HG02884 (cell line): ENCODE data around the gene EFCAB9.

Experiments used
- ATAC-seq: cut with Tn5 transposase; IDR thresholded peaks from one replicate; pipeline ENCODE4 v1.9.1; 2021; ENCODE audit warnings: mild to moderate bottlenecking, moderate library complexity; ENCODE audit not compliant: unreplicated experiment

EFCAB9 gene

DNA sequence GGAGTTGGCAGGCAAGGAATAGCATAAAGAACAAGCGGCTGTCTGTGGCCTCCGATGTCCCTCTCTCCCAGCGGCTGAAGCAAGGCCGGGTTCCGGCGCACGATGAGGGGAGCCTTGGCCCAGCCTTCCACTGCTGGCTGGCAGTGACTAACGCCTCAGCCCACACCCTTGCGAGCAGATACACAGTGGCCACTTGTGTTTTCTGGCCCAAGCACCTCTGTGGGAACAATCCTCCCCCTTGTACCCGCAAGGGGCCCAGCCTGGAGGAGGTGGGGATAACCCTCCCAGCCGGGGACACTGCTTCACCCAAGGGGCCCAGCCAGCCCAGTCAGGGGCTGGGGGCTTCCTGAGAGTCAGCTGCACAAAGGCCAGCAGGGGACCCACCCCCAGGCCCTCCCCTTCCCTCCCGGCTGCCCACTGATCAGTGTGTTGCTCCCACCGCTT lies 29.2 kb upstream of the EFCAB9 start:
- no peak for ATAC-seq

- no peak for ATAC-seq
Observed at GRCh38 chr5:172165465-172165864, 28.5 kb upstream of the EFCAB9 start.

GRCh38 chr5:172166030-172166826 lies 27.7 kb upstream of the EFCAB9 start:
- ATAC-seq: no peak

GRCh38 chr5:172167895-172168294 lies 26.1 kb upstream of the EFCAB9 start:
- no peak for ATAC-seq

DNA sequence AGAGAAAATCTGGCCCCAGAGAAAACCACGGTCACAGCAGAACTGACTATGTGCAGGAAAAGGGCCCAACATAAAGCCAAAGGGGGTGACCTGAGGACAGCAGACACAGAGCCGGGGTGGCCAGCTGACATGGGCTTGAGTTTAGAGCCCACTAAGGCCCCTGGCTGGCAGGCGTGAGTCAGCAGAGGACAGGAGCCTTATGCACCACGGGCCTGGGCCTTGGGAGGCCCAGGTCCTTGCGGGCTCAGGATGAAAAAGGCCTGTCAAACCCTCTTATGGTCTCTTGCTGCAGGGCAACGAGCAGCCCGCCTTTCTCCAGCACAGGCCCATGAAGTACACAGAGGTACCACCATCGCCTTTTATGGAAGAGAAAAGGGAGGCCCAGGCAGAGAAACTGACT lies 25.7 kb upstream of the EFCAB9 start:
- no peak for ATAC-seq

DNA sequence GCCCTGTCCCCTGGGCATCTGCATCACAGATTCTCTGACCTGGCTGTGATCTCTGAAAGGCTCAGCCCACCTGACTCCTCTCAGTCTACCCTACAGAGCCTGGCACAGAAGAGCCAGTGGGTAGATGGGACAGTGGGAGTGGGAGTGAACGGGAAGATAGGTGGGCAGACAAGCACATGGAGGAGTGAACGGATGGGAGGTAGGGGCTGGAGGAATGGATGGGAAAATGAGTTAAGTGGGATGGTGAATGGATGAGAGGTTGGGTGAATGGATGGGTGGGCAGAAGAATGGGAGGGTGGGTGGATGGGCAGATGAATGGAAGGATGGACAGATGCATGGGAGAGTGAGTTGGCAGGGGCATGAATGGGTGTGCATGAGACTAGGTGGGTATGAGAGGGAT lies 24.8 kb upstream of the EFCAB9 start:
- no peak for ATAC-seq

GRCh38 chr5:172170251-172170701 lies 23.7 kb upstream of the EFCAB9 start:
- ATAC-seq: no peak

- no peak for ATAC-seq
Observed at GRCh38 chr5:172171118-172171517, 22.9 kb upstream of the EFCAB9 start.

GRCh38 chr5:172172912-172173563 lies 20.9 kb upstream of the EFCAB9 start:
- ATAC-seq: no peak

- ATAC-seq: no peak
Observed at GRCh38 chr5:172173564-172174153, 20.3 kb upstream of the EFCAB9 start.

- peak; percentile 53 for ATAC-seq
Observed at GRCh38 chr5:172175263-172175719, 18.7 kb upstream of the EFCAB9 start.

DNA sequence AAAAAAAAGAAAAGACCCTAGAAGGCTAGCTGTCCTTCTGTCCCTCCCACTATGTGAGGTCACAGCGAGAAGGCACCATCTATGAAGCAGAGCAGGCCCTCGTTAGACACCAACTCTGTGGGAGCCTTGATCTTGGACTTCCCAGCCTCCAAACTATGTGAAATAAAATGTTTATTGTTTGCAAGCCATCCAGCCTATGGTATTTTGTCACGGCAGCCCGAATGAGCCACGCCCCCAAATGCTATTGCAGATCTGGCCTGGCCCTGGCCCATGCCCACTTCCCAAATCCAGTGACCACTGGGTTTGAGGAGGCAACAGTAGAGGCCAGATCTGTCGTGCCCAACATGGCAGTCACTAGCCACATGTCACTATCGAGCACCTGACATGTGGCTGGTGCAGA lies 16.8 kb upstream of the EFCAB9 start:
- ATAC-seq: no peak

DNA sequence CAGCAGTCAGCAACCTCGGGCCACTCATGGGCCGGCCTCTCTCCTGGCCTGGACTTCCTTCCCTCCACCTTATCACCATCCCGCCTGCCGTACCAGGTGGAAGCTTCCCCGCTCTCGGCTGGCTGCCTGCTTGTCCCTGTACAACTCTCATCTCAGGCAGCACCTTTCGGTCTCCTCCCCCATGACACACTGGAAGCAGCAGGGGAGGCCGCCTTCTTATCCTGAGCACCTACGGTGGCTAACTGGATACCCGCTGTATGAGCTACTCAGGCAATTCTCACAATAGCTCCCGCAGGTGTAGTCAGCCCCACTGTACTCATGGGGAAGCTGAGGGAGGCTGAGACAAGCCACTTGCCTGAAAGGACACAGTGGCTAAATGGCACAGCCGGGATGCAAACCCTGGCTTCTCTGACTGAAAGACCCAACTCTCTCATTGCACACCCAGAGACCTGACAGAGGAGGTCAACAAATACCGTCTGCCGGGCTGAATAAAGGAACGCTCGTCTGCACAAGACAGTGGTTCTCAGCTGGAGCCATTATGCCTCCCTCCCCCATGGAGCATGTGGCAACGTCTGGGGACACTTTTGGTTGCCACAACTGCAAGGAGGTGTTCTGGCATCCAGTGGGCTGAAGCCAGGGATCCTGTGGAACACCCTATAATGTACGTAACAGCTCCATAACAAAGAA lies 15.5 kb upstream of the EFCAB9 start:
- no peak for ATAC-seq

GRCh38 chr5:172178991-172179989 lies 14.7 kb upstream of the EFCAB9 start:
- ATAC-seq: no peak

GRCh38 chr5:172180936-172181335 lies 13.0 kb upstream of the EFCAB9 start:
- no peak for ATAC-seq

DNA sequence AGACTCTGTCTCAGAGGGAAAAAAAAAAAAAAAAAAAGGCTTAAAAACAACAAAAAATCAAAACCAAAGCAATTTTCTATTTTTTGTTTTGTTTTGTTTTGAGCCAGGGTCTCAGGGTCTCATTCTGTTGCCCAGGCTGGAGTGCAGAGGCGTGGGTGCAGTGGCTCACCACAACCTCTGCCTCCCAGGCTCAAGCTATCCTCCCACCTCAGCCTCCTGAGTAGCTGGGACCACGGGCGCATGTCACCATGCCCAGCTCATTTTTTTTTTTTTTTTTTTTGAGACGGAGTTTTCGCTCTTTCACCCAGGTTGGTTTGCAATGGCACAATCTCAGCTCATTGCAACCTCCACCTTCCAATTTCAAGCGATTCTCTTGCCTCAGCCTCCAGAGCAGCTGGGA lies 11.7 kb upstream of the EFCAB9 start:
- ATAC-seq: no peak

DNA sequence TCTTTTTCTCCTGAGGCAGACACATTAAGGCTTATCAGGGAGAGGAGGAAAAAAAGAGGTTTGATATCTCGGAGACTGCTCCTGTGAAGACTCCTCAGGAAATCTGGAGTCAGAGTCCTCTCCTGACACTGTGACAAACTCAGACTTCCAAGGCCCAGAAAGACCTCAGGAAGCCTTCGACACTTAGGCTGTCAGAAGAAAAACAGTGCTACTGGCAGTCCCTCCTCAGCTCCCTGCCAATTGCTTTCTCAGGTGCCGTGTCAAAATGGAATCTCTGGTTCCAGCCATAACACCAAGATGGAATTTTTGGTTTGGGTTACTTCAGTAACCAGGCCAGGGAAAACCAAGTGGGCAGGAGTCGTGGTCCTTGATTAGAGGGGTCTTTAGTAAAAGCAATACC lies 10.1 kb upstream of the EFCAB9 start:
- no peak for ATAC-seq

DNA sequence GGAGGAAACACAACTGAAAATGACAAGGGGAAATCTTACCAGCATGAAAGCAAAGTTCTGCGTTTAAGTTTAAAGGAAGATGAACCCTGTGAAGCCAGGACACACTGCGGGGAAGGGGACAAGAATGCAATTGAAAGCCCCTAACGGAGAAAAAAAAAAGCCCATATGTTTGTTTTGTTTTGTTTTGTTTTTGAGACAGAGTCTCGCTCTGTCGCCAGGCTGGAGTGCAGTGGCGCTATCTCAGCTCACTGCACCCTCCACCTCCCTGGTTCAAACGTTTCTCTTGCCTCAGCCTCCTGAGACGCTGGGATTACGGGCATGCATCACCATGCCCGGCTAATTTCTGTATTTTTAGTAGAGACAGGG lies 8.9 kb upstream of the EFCAB9 start:
- no peak for ATAC-seq

- no peak for ATAC-seq
Observed at GRCh38 chr5:172186114-172186695, 7.8 kb upstream of the EFCAB9 start.
